H9 (cell line): ENCODE data around the gene LRRC27. TPM values are rescaled to one million over a fixed set of nuclear protein-coding genes. Genes with fewer than 3 reads are reported as not detected.

Source experiments
- DNase-seq: peaks from one replicate; pipeline ENCODE4 v3.0.0-alpha.2; 2017
- H2AFZ ChIP-seq: one replicate; pipeline ENCODE4 v1.6.1; 2013; ENCODE audit warnings: mild to moderate bottlenecking, low read length, control low read depth, moderate library complexity
- H2AK5ac ChIP-seq: 2 replicates; pipeline ENCODE4 v1.6.1; 2013; ENCODE audit warnings: low read length, control low read depth, mixed read lengths; ENCODE audit not compliant: insufficient read length
- H2BK120ac ChIP-seq: one replicate; pipeline ENCODE4 v1.6.1; 2013; ENCODE audit warnings: low read depth, mild to moderate bottlenecking, low read length, control low read depth, inconsistent platforms; ENCODE audit not compliant: poor library complexity, severe bottlenecking
- H2BK12ac ChIP-seq: 2 replicates; pipeline ENCODE4 v1.6.1; 2013; ENCODE audit warnings: low read length, control low read depth, mixed read lengths, low read depth; ENCODE audit not compliant: insufficient read length
- H2BK15ac ChIP-seq: 2 replicates; pipeline ENCODE4 v1.6.1; 2013; ENCODE audit warnings: low read depth, low read length, control low read depth
- H2BK20ac ChIP-seq: one replicate; pipeline ENCODE4 v1.6.1; 2013; ENCODE audit warnings: low read depth, mild to moderate bottlenecking, low read length, control low read depth, inconsistent platforms; ENCODE audit not compliant: poor library complexity, severe bottlenecking
- H2BK5ac ChIP-seq: 2 replicates; pipeline ENCODE4 v1.6.1; 2013; ENCODE audit warnings: low read length, control low read depth, mixed read lengths; ENCODE audit not compliant: insufficient read length
- H3K14ac ChIP-seq: 2 replicates; pipeline ENCODE4 v1.6.1; 2013; ENCODE audit warnings: low read length, control low read depth; ENCODE audit not compliant: insufficient read depth
- H3K18ac ChIP-seq: 2 replicates; pipeline ENCODE4 v1.6.1; 2013; ENCODE audit warnings: low read depth, mild to moderate bottlenecking, mixed read lengths, low read length, control low read depth; ENCODE audit not compliant: insufficient read length
- H3K23ac ChIP-seq: 2 replicates; pipeline ENCODE4 v1.6.1; 2013; ENCODE audit warnings: low read length, control low read depth, mixed read lengths, low read depth; ENCODE audit not compliant: insufficient read length
- H3K23me2 ChIP-seq: 2 replicates; pipeline ENCODE4 v1.6.1; 2013; ENCODE audit warnings: low read depth, mild to moderate bottlenecking, mixed read lengths, low read length, control low read depth; ENCODE audit not compliant: insufficient read length, poor library complexity, severe bottlenecking
- H3K27ac ChIP-seq: 2 replicates; pipeline ENCODE4 v1.5.1; 2013; ENCODE audit warnings: low read length, control low read depth, mixed read lengths, low read depth; ENCODE audit not compliant: insufficient read length
- H3K27me3 ChIP-seq: 2 replicates; pipeline ENCODE4 v1.6.1; 2013; ENCODE audit warnings: low read length, control low read depth, inconsistent platforms; ENCODE audit not compliant: insufficient read depth
- H3K4ac ChIP-seq: 2 replicates; pipeline ENCODE4 v1.6.1; 2013; ENCODE audit warnings: low read depth, mild to moderate bottlenecking, control low read depth, inconsistent platforms, low read length, moderate library complexity
- H3K4me1 ChIP-seq: 2 replicates; pipeline ENCODE4 v1.6.1; 2013; ENCODE audit warnings: low read length, control low read depth, inconsistent platforms; ENCODE audit not compliant: insufficient read depth
- H3K4me2 ChIP-seq: 2 replicates; pipeline ENCODE4 v1.6.1; 2013; ENCODE audit warnings: low read length, control low read depth, mixed read lengths; ENCODE audit not compliant: insufficient read length, insufficient read depth
- H3K56ac ChIP-seq: 2 replicates; pipeline ENCODE4 v1.6.1; 2013; ENCODE audit warnings: low read depth, mild to moderate bottlenecking, mixed read lengths, low read length, control low read depth; ENCODE audit not compliant: insufficient read length
- H3K79me1 ChIP-seq: 2 replicates; pipeline ENCODE4 v1.6.1; 2013; ENCODE audit warnings: low read depth, mild to moderate bottlenecking, moderate library complexity, low read length, control low read depth, inconsistent platforms; ENCODE audit not compliant: insufficient read depth, poor library complexity, severe bottlenecking
- H3K79me2 ChIP-seq: 2 replicates; pipeline ENCODE4 v1.6.1; 2013; ENCODE audit warnings: low read length, control low read depth, inconsistent platforms; ENCODE audit not compliant: insufficient read depth
- H3K9ac ChIP-seq: 2 replicates; pipeline ENCODE4 v1.6.1; 2013; ENCODE audit warnings: low read length, control low read depth, mixed read lengths; ENCODE audit not compliant: insufficient read length; ENCODE audit errors: extremely low read depth
- H3K9me3 ChIP-seq: one replicate; pipeline ENCODE4 v1.6.1; 2013; ENCODE audit warnings: low read depth, low read length, inconsistent platforms; ENCODE audit not compliant: control insufficient read depth
- H3T11ph ChIP-seq: one replicate; pipeline ENCODE4 v1.6.1; 2013; ENCODE audit warnings: mild to moderate bottlenecking, low read length, control low read depth, inconsistent platforms
- H4K20me1 ChIP-seq: one replicate; pipeline ENCODE4 v1.6.1; 2013; ENCODE audit not compliant: control insufficient read depth, insufficient read length, insufficient read depth
- H4K5ac ChIP-seq: 2 replicates; pipeline ENCODE4 v1.6.1; 2013; ENCODE audit warnings: low read depth, mild to moderate bottlenecking, mixed read lengths, low read length, control low read depth; ENCODE audit not compliant: insufficient read length
- H4K8ac ChIP-seq: replicated peaks from 2 replicates; pipeline ENCODE4 v1.6.1; 2013; ENCODE audit warnings: low read length, control low read depth, mixed read lengths, low read depth; ENCODE audit not compliant: insufficient read length
- H4K91ac ChIP-seq: 2 replicates; pipeline ENCODE4 v1.6.1; 2013; ENCODE audit warnings: low read depth, mild to moderate bottlenecking, moderate library complexity, mixed read lengths, low read length, control low read depth; ENCODE audit not compliant: insufficient read length
- H3K27ac Mint-ChIP-seq, 3 experiments: 2 replicates in 2 of 3; 3 replicates in 1 of 3; pipeline ENCODE4 v1.8.0; 2020 to 2021; ENCODE audit warnings: mixed read lengths in 3 of 3, mild to moderate bottlenecking in 1 of 3, moderate library complexity in 1 of 3
- H3K27me3 Mint-ChIP-seq: 2 replicates; pipeline ENCODE4 v1.8.0; 2021; ENCODE audit warnings: low read depth, mild to moderate bottlenecking, moderate library complexity, mixed read lengths
- H3K36me3 Mint-ChIP-seq, 3 experiments: 2 replicates in 2 of 3; 3 replicates in 1 of 3; pipeline ENCODE4 v1.8.0; 2020 to 2021; ENCODE audit warnings: low read depth in 3 of 3, mixed read lengths in 3 of 3; ENCODE audit not compliant: insufficient read depth in 1 of 3
- H3K4me1 Mint-ChIP-seq, 2 experiments: 2 replicates each; pipeline ENCODE4 v1.8.0; 2020; ENCODE audit warnings: mixed read lengths in 2 of 2
- H3K4me3 Mint-ChIP-seq, 2 experiments: 2 replicates in 1 of 2; 3 replicates in 1 of 2; pipeline ENCODE4 v1.8.0; 2020 to 2021; ENCODE audit warnings: mild to moderate bottlenecking in 2 of 2, mixed read lengths in 2 of 2, moderate library complexity in 1 of 2
- H3K9me3 Mint-ChIP-seq, 2 experiments: 2 replicates in 1 of 2; 3 replicates in 1 of 2; pipeline ENCODE4 v1.8.0; 2020; ENCODE audit warnings: mild to moderate bottlenecking in 2 of 2, mixed read lengths in 2 of 2, moderate library complexity in 1 of 2
- CTCF ChIP-seq: fragments of 200-600 bp; sonication (generic); conservative IDR thresholded peaks from 3 replicates; pipeline ENCODE4 v1.8.0; 2021; ENCODE audit warnings: antibody characterized with exemption, mild to moderate bottlenecking
- WGBS: extraction: QIAGEN DNeasy Blood & Tissue Kit; methylation state at CpG from one replicate; pipeline ENCODE4 v1.1.7; 2013; ENCODE audit warnings: missing lambda C conversion rate, low lambda C conversion rate, mixed read lengths; ENCODE audit not compliant: insufficient read length; ENCODE audit errors: extremely low coverage; 5-methylcytosine and 5-hydroxymethylcytosine counted together
- total RNA-seq: library from RNA; stranded (reverse); gene quantifications from 2 replicates; pipeline ENCODE4 v1.2.1, GENCODE V29; 2021

Gene LRRC27
- total RNA-seq, 1 experiment from 2014 or later, result 2.7 TPM

GRCh38 chr10:132417257-132417910 is 85.4 kb downstream of the LRRC27 start:
- no peaks in the 10 kb centered on the region for H3K9me3 ChIP-seq
- peaks cover 39 to 58% of the 10 kb centered on the region in 2 experiments for H3K4me1 Mint-ChIP-seq
- H3K79me1 ChIP-seq, result no peaks in the 10 kb centered on the region
- H3K4me2 ChIP-seq, result no peak overlapping the region
- no peak overlapping the region for H2BK120ac ChIP-seq
- H4K5ac ChIP-seq, result no peak overlapping the region
- no peak overlapping the region for H2BK15ac ChIP-seq
- no peak overlapping the region for H3K4ac ChIP-seq
- no peak overlapping the region for H2AK5ac ChIP-seq
- no peak overlapping the region for H3K27ac ChIP-seq
- H2AFZ ChIP-seq, result no peak overlapping the region
- no peaks in the 10 kb centered on the region for H3K23me2 ChIP-seq
- H4K20me1 ChIP-seq, result no peaks in the 10 kb centered on the region
- no peak overlapping the region for H3K23ac ChIP-seq
- no peak overlapping the region for H3K56ac ChIP-seq
- no peak overlapping the region; the same call in 1 of the 2 replicates for H3K14ac ChIP-seq
- WGBS, result no CpG with 5 or more reads among the region's 26 CpGs
- no peaks in the 10 kb centered on the region for H3K9me3 Mint-ChIP-seq
- H3K79me2 ChIP-seq, result no peaks in the 10 kb centered on the region
- no peak overlapping the region for H3T11ph ChIP-seq
- H2BK5ac ChIP-seq, result no peak overlapping the region
- H3K36me3 Mint-ChIP-seq, result peaks cover 0 to 7% (median 0%) of the 10 kb centered on the region in 3 experiments; a peak in 3 of 7 replicates
- peaks cover 3% of the 10 kb centered on the region; the same call in 1 of the 2 replicates for H3K27me3 Mint-ChIP-seq
- H2BK12ac ChIP-seq, result no peak overlapping the region
- no peak overlapping the region for H2BK20ac ChIP-seq
- H3K27me3 ChIP-seq, result no peaks in the 10 kb centered on the region; the same call in 1 of the 2 replicates
- no peak for TF ChIP-seq CTCF
- peaks cover 6% of the 10 kb centered on the region; the same call in 1 of the 2 replicates for H3K4me1 ChIP-seq
- no peak overlapping the region for H3K4me3 Mint-ChIP-seq
- H4K91ac ChIP-seq, result no peak overlapping the region
- no peak overlapping the region for H3K18ac ChIP-seq
- H4K8ac ChIP-seq, result no peak overlapping the region
- no peak for DNase-seq
- H3K9ac ChIP-seq, result no peak overlapping the region
- H3K27ac Mint-ChIP-seq, result no peak overlapping the region
